VCaP (cell line): ENCODE measurements around the gene GLB1L.

Experiments
- H3K27ac ChIP-seq: fragments of 450-650 bp; 2 replicates; pipeline ENCODE4 v1.5.1; 2017
- CTCF ChIP-seq: fragments of 450-650 bp; conservative IDR thresholded peaks from 2 replicates; pipeline ENCODE4 v1.5.1; 2017; ENCODE audit warnings: mild to moderate bottlenecking, moderate library complexity

Gene GLB1L

GRCh38 chr2:219225350-219225749, 19.9 kb downstream of the GLB1L start:
- no peak overlapping the region for H3K27ac ChIP-seq
- no peak for TF ChIP-seq CTCF

- no peak overlapping the region for H3K27ac ChIP-seq
- TF ChIP-seq CTCF, result no peak
Observed at GRCh38 chr2:219223831-219224610, 21.2 kb downstream of the GLB1L start.

GRCh38 chr2:219221957-219222518, 23.2 kb downstream of the GLB1L start:
- H3K27ac ChIP-seq, result no peak overlapping the region
- no peak for TF ChIP-seq CTCF

GRCh38 chr2:219220652-219221402, 24.4 kb downstream of the GLB1L start:
- H3K27ac ChIP-seq, result peak overlapping the region; percentile 94; the same call in 1 of the 2 replicates
- TF ChIP-seq CTCF, result no peak

GRCh38 chr2:219219784-219220532, 25.3 kb downstream of the GLB1L start:
- no peak for TF ChIP-seq CTCF
- H3K27ac ChIP-seq, result peak overlapping the region; percentile 94

GRCh38 chr2:219218732-219219701, 26.2 kb downstream of the GLB1L start, which contains the start of gene ABCB6:
Gene ABCB6, minus strand, starts transcription at chr2:219218958. Its CDS starts 285 bp downstream, at chr2:219218673.
- no peak for TF ChIP-seq CTCF
- H3K27ac ChIP-seq, result peak within 1 kb of the TSS; percentile 94
